GM23338 (cell line): ENCODE data around the gene CACNA1B. TPM values are rescaled to one million over a fixed set of nuclear protein-coding genes. Genes with fewer than 3 reads are reported as not detected.

ENCODE experiments used
- ATAC-seq: fragments of 200-7000 bp; cut with Tn5 transposase; 3 replicates; pipeline ENCODE4 v1.9.1; 2020
- DNase-seq: peaks from one replicate; pipeline ENCODE4 v3.0.0-alpha.2; 2015; ENCODE audit warnings: low spot score
- H2AFZ ChIP-seq: fragments of 200-600 bp; sonication (generic); 2 replicates; pipeline ENCODE4 v1.8.0; 2016; ENCODE audit warnings: antibody characterized with exemption, mild to moderate bottlenecking, moderate library complexity
- H3F3A ChIP-seq: fragments of 200-600 bp; sonication (generic); replicated peaks from 2 replicates; pipeline ENCODE4 v1.8.0; 2017; ENCODE audit warnings: antibody characterized with exemption, mixed run types, low read depth
- H3K27ac ChIP-seq: fragments of 200-600 bp; sonication (generic); 2 replicates; pipeline ENCODE4 v1.6.1; 2016; ENCODE audit warnings: low read depth
- H3K27me3 ChIP-seq: fragments of 200-600 bp; sonication (generic); 2 replicates; pipeline ENCODE4 v1.8.0; 2016; ENCODE audit warnings: mild to moderate bottlenecking, mixed run types, moderate library complexity; ENCODE audit not compliant: insufficient read depth
- H3K36me3 ChIP-seq: fragments of 200-600 bp; sonication (generic); 2 replicates; pipeline ENCODE4 v1.8.0; 2016; ENCODE audit warnings: mild to moderate bottlenecking; ENCODE audit not compliant: insufficient read depth
- H3K4me1 ChIP-seq: fragments of 200-600 bp; sonication (generic); 2 replicates; pipeline ENCODE4 v1.8.0; 2016; ENCODE audit warnings: mild to moderate bottlenecking, moderate library complexity; ENCODE audit not compliant: insufficient read depth
- H3K4me2 ChIP-seq: fragments of 200-600 bp; sonication (generic); 2 replicates; pipeline ENCODE4 v1.7.1; 2017; ENCODE audit warnings: mixed run types
- H3K4me3 ChIP-seq: fragments of 200-600 bp; sonication (generic); 2 replicates; pipeline ENCODE4 v1.6.1; 2016; ENCODE audit warnings: mixed run types
- H3K79me2 ChIP-seq: fragments of 200-600 bp; sonication (generic); replicated peaks from 2 replicates; pipeline ENCODE4 v1.8.0; 2017; ENCODE audit warnings: mild to moderate bottlenecking; ENCODE audit not compliant: insufficient read depth
- H3K9me2 ChIP-seq: fragments of 200-600 bp; sonication (generic); 2 replicates; pipeline ENCODE4 v1.8.0; 2017; ENCODE audit not compliant: insufficient read depth
- H4K20me1 ChIP-seq: fragments of 200-600 bp; sonication (generic); replicated peaks from 2 replicates; pipeline ENCODE4 v1.8.0; 2017; ENCODE audit warnings: mild to moderate bottlenecking; ENCODE audit not compliant: insufficient read depth
- H3K27ac Mint-ChIP-seq: 2 replicates; pipeline ENCODE4 v1.8.0; 2020; ENCODE audit warnings: inconsistent platforms, mild to moderate bottlenecking, moderate library complexity, mixed read lengths
- H3K27me3 Mint-ChIP-seq: 3 replicates; pipeline ENCODE4 v1.8.0; 2022; ENCODE audit warnings: low read depth, mild to moderate bottlenecking, moderate library complexity, mixed read lengths, inconsistent platforms; ENCODE audit not compliant: insufficient read depth, poor library complexity
- H3K36me3 Mint-ChIP-seq: 3 replicates; pipeline ENCODE4 v1.8.0; 2021; ENCODE audit warnings: low read depth, mild to moderate bottlenecking, inconsistent platforms, moderate library complexity, mixed read lengths
- H3K4me1 Mint-ChIP-seq: 3 replicates; pipeline ENCODE4 v1.8.0; 2020; ENCODE audit warnings: mild to moderate bottlenecking, inconsistent platforms, mixed read lengths
- H3K4me3 Mint-ChIP-seq: 3 replicates; pipeline ENCODE4 v1.8.0; 2021; ENCODE audit warnings: moderate library complexity, mild to moderate bottlenecking, inconsistent platforms, mixed read lengths
- H3K9me3 Mint-ChIP-seq: 3 replicates; pipeline ENCODE4 v1.8.0; 2020; ENCODE audit warnings: moderate library complexity, mild to moderate bottlenecking, inconsistent platforms, mixed read lengths
- CREB1 ChIP-seq: fragments of 250-450 bp; sonication (Bioruptor Pico); IDR thresholded peaks from 2 replicates; pipeline ENCODE4 v1.5.0; 2020; ENCODE audit warnings: low read depth, mild to moderate bottlenecking, moderate library complexity
- EZH2 ChIP-seq: fragments of 200-600 bp; sonication (generic); IDR thresholded peaks from one replicate; pipeline ENCODE4 v1.8.0; 2017; ENCODE audit warnings: antibody characterized with exemption, mild to moderate bottlenecking, low read depth; ENCODE audit not compliant: unreplicated experiment
- EZH2phosphoT487 ChIP-seq: fragments of 200-600 bp; sonication (generic); IDR thresholded peaks from one replicate; pipeline ENCODE4 v1.8.1; 2018; ENCODE audit warnings: antibody characterized with exemption; ENCODE audit not compliant: unreplicated experiment
- JUNB ChIP-seq: IDR thresholded peaks from one replicate; pipeline ENCODE4 v1.6.1; 2016; ENCODE audit warnings: antibody characterized with exemption; ENCODE audit not compliant: unreplicated experiment
- NANOG ChIP-seq: IDR thresholded peaks from 2 replicates; pipeline ENCODE4 v1.6.1; 2016; ENCODE audit warnings: antibody characterized with exemption, borderline replicate concordance
- POLR2AphosphoS5 ChIP-seq: IDR thresholded peaks from 2 replicates; pipeline ENCODE4 v1.6.1; 2016; ENCODE audit warnings: antibody characterized with exemption, low read depth
- STAT1 ChIP-seq: IDR thresholded peaks from one replicate; pipeline ENCODE4 v1.6.1; 2016; ENCODE audit warnings: antibody characterized with exemption; ENCODE audit not compliant: unreplicated experiment
- ZNF114 ChIP-seq: fragments of 250-450 bp; sonication (Bioruptor Pico); IDR thresholded peaks from 2 replicates; pipeline ENCODE4 v1.5.0; 2020; ENCODE audit warnings: mild to moderate bottlenecking, moderate library complexity
- ZNF331 ChIP-seq: fragments of 250-450 bp; sonication (Bioruptor Pico); IDR thresholded peaks from 2 replicates; pipeline ENCODE4 v1.5.0; 2020; ENCODE audit warnings: low read depth, mild to moderate bottlenecking, moderate library complexity
- polyA plus RNA-seq: library from polyadenylated mRNA; unstranded; fragments of >200 nt; fragmentation: Nextera tagmentation; extraction: Ambion mirVana; gene quantifications from 2 replicates; pipeline ENCODE4 v1.2.1, GENCODE V29; 2016
- total RNA-seq: library from RNA; depleted of rRNA; stranded (reverse); fragments of >200 nt; shearing (Covaris generic); gene quantifications from 2 replicates; pipeline ENCODE4 v1.2.3, GENCODE V29; 2014
- TF ChIP-seq, protein P1 (sequence below), 2 experiments: fragments of 200-600 bp in 1 of 2; sonication (generic) in 1 of 2; conservative IDR thresholded peaks; 2 replicates each; pipeline versions ENCODE4 v1.5.1 to v1.6.1; 2016 to 2017; ENCODE audit warnings: antibody characterized with exemption in 2 of 2, low read depth in 2 of 2, mild to moderate bottlenecking in 2 of 2, moderate library complexity in 1 of 2
- TF ChIP-seq, protein P2 (sequence below): fragments of 250-450 bp; sonication (Bioruptor Pico); IDR thresholded peaks from 2 replicates; pipeline ENCODE4 v1.5.0; 2020; ENCODE audit warnings: mild to moderate bottlenecking, moderate library complexity
- TF ChIP-seq, protein P3 (sequence below): IDR thresholded peaks from 2 replicates; pipeline ENCODE4 v1.6.1; 2016; ENCODE audit warnings: antibody characterized with exemption
- TF ChIP-seq, protein P4 (sequence below): IDR thresholded peaks from one replicate; pipeline ENCODE4 v1.6.1; 2018; ENCODE audit warnings: antibody characterized with exemption; ENCODE audit not compliant: unreplicated experiment

The CACNA1B gene
- total and polyA plus RNA-seq, 2 experiments from 2014 or later = 1.1 to 10.4 TPM

DNA sequence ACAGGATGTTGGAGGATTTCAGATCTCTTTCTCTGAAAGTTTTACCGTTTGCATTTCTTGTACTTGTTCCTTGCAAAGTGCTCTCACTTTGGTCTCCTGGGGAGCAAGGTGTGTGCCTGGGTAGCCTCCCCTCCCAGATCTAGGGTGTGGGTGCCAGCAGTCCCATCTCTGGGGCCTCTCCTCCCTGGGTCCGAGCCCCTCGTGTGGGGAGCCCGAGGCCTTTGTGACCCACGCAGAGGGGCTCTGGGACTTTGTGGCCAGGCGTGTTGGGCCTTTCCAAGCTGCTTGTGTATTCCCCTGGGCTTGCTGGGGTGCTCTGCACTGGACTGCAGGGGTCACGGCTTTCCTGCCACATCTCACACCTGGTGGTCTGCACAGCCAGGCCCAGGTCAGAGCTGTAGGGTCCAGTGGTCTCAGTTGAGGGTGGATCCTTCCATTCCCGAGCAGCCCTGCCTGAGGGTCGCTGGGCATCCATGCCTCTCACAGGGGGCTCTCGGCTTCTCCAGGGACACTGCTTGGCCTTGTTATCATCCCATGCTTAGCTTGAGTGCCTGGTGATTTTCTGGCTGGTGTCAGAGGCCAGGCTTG is 96.3 kb downstream of the CACNA1B start:
- Histone ChIP-seq H3K9me2 (no peaks in the 10 kb centered on the region), H3K27me3 (no peaks in the 10 kb centered on the region), H3K27ac (no peak overlapping the region), H2AFZ (no peak overlapping the region), H4K20me1 (no peaks in the 10 kb centered on the region), H3K4me1 (no peaks in the 10 kb centered on the region), H3K4me2 (no peak overlapping the region), H3K4me3 (no peak overlapping the region), H3K36me3 (no peaks in the 10 kb centered on the region), H3F3A (no peaks in the 10 kb centered on the region), H3K79me2 (no peaks in the 10 kb centered on the region)
- ATAC-seq (no peak), DNase-seq (no peak)
- no peaks in the 10 kb centered on the region for H3K4me1 Mint-ChIP-seq
- H3K27ac Mint-ChIP-seq = no peak overlapping the region
- peaks cover 10% of the 10 kb centered on the region for H3K27me3 Mint-ChIP-seq
- no peak for TF ChIP-seq EZH2phosphoT487
- TF ChIP-seq STAT1 = no peak
- TF ChIP-seq EZH2 = no peak
- TF ChIP-seq, protein P1, sequence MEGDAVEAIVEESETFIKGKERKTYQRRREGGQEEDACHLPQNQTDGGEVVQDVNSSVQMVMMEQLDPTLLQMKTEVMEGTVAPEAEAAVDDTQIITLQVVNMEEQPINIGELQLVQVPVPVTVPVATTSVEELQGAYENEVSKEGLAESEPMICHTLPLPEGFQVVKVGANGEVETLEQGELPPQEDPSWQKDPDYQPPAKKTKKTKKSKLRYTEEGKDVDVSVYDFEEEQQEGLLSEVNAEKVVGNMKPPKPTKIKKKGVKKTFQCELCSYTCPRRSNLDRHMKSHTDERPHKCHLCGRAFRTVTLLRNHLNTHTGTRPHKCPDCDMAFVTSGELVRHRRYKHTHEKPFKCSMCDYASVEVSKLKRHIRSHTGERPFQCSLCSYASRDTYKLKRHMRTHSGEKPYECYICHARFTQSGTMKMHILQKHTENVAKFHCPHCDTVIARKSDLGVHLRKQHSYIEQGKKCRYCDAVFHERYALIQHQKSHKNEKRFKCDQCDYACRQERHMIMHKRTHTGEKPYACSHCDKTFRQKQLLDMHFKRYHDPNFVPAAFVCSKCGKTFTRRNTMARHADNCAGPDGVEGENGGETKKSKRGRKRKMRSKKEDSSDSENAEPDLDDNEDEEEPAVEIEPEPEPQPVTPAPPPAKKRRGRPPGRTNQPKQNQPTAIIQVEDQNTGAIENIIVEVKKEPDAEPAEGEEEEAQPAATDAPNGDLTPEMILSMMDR (conservative IDR thresholded peaks at IDR 0.05; ENCODE audit: low read depth in 2 of 2) = no peak
- no peak for TF ChIP-seq JUNB
- TF ChIP-seq, protein P2, sequence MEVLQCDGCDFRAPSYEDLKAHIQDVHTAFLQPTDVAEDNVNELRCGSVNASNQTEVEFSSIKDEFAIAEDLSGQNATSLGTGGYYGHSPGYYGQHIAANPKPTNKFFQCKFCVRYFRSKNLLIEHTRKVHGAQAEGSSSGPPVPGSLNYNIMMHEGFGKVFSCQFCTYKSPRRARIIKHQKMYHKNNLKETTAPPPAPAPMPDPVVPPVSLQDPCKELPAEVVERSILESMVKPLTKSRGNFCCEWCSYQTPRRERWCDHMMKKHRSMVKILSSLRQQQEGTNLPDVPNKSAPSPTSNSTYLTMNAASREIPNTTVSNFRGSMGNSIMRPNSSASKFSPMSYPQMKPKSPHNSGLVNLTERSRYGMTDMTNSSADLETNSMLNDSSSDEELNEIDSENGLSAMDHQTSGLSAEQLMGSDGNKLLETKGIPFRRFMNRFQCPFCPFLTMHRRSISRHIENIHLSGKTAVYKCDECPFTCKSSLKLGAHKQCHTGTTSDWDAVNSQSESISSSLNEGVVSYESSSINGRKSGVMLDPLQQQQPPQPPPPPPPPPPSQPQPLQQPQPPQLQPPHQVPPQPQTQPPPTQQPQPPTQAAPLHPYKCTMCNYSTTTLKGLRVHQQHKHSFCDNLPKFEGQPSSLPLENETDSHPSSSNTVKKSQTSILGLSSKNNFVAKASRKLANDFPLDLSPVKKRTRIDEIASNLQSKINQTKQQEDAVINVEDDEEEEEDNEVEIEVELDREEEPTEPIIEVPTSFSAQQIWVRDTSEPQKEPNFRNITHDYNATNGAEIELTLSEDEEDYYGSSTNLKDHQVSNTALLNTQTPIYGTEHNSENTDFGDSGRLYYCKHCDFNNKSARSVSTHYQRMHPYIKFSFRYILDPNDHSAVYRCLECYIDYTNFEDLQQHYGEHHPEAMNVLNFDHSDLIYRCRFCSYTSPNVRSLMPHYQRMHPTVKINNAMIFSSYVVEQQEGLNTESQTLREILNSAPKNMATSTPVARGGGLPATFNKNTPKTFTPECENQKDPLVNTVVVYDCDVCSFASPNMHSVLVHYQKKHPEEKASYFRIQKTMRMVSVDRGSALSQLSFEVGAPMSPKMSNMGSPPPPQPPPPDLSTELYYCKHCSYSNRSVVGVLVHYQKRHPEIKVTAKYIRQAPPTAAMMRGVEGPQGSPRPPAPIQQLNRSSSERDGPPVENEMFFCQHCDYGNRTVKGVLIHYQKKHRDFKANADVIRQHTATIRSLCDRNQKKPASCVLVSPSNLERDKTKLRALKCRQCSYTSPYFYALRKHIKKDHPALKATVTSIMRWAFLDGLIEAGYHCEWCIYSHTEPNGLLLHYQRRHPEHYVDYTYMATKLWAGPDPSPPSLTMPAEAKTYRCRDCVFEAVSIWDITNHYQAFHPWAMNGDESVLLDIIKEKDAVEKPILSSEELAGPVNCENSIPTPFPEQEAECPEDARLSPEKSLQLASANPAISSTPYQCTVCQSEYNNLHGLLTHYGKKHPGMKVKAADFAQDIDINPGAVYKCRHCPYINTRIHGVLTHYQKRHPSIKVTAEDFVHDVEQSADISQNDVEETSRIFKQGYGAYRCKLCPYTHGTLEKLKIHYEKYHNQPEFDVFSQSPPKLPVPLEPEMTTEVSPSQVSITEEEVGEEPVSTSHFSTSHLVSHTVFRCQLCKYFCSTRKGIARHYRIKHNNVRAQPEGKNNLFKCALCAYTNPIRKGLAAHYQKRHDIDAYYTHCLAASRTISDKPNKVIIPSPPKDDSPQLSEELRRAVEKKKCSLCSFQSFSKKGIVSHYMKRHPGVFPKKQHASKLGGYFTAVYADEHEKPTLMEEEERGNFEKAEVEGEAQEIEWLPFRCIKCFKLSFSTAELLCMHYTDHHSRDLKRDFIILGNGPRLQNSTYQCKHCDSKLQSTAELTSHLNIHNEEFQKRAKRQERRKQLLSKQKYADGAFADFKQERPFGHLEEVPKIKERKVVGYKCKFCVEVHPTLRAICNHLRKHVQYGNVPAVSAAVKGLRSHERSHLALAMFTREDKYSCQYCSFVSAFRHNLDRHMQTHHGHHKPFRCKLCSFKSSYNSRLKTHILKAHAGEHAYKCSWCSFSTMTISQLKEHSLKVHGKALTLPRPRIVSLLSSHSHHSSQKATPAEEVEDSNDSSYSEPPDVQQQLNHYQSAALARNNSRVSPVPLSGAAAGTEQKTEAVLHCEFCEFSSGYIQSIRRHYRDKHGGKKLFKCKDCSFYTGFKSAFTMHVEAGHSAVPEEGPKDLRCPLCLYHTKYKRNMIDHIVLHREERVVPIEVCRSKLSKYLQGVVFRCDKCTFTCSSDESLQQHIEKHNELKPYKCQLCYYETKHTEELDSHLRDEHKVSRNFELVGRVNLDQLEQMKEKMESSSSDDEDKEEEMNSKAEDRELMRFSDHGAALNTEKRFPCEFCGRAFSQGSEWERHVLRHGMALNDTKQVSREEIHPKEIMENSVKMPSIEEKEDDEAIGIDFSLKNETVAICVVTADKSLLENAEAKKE (CRISPR knock-in tag) = no peak
- no peak for TF ChIP-seq CREB1 (CRISPR knock-in tag)
- no peak for TF ChIP-seq NANOG
- TF ChIP-seq ZNF331 = no peak
- TF ChIP-seq, protein P3, sequence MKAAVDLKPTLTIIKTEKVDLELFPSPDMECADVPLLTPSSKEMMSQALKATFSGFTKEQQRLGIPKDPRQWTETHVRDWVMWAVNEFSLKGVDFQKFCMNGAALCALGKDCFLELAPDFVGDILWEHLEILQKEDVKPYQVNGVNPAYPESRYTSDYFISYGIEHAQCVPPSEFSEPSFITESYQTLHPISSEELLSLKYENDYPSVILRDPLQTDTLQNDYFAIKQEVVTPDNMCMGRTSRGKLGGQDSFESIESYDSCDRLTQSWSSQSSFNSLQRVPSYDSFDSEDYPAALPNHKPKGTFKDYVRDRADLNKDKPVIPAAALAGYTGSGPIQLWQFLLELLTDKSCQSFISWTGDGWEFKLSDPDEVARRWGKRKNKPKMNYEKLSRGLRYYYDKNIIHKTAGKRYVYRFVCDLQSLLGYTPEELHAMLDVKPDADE = no peak
- TF ChIP-seq ZNF114 (CRISPR knock-in tag) = no peak
- TF ChIP-seq POLR2AphosphoS5 = no peak
- TF ChIP-seq, protein P4, sequence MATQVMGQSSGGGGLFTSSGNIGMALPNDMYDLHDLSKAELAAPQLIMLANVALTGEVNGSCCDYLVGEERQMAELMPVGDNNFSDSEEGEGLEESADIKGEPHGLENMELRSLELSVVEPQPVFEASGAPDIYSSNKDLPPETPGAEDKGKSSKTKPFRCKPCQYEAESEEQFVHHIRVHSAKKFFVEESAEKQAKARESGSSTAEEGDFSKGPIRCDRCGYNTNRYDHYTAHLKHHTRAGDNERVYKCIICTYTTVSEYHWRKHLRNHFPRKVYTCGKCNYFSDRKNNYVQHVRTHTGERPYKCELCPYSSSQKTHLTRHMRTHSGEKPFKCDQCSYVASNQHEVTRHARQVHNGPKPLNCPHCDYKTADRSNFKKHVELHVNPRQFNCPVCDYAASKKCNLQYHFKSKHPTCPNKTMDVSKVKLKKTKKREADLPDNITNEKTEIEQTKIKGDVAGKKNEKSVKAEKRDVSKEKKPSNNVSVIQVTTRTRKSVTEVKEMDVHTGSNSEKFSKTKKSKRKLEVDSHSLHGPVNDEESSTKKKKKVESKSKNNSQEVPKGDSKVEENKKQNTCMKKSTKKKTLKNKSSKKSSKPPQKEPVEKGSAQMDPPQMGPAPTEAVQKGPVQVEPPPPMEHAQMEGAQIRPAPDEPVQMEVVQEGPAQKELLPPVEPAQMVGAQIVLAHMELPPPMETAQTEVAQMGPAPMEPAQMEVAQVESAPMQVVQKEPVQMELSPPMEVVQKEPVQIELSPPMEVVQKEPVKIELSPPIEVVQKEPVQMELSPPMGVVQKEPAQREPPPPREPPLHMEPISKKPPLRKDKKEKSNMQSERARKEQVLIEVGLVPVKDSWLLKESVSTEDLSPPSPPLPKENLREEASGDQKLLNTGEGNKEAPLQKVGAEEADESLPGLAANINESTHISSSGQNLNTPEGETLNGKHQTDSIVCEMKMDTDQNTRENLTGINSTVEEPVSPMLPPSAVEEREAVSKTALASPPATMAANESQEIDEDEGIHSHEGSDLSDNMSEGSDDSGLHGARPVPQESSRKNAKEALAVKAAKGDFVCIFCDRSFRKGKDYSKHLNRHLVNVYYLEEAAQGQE = no peak
- peaks cover 17% of the 10 kb centered on the region for H3K36me3 Mint-ChIP-seq
- no peak overlapping the region for H3K4me3 Mint-ChIP-seq
- H3K9me3 Mint-ChIP-seq = no peaks in the 10 kb centered on the region
